Panc1 (cell line): ENCODE data around the gene WWOX. TPM values are rescaled to one million over a fixed set of nuclear protein-coding genes. Genes with fewer than 3 reads are reported as not detected.
"Not testable (repeated sequence)": the region's sequence is repeated elsewhere in the genome, so short reads cannot be mapped to it uniquely, and the experiment has no call there.

Experiments
- ATAC-seq: fragments of 200-7000 bp; cut with Tn5 transposase; 2 replicates; pipeline ENCODE4 v1.9.1; 2020; ENCODE audit warnings: mild to moderate bottlenecking, moderate library complexity
- BruUV-seq: library from RNA; stranded (reverse); fragments of 400-500 nt; replicated peaks from 2 replicates; lab custom pipeline; 2021; lab: Mats Ljungman, UMichigan
- CTCF ChIA-PET: fragments of 300-600 bp; sonication (Branson Sonifier 250); formaldehyde crosslinking; loops from one replicate; lab custom pipeline; 2022; ENCODE audit warnings: antibody characterized with exemption; lab: Charles Lee
- POLR2A ChIA-PET: fragments of 300-600 bp; sonication (Branson Sonifier 250); formaldehyde crosslinking; loops from one replicate; lab custom pipeline; 2022; ENCODE audit warnings: antibody characterized with exemption; lab: Charles Lee
- DNase-seq: peaks from one replicate; pipeline ENCODE4 v3.0.0-alpha.2; 2010; ENCODE audit warnings: low read depth, low spot score
- H3K27ac ChIP-seq: 2 replicates; pipeline ENCODE4 v1.5.1; 2011; ENCODE audit warnings: mild to moderate bottlenecking, low read length, inconsistent platforms
- H3K27me3 ChIP-seq: fragments of 200-500 bp; sonication (Bioruptor generic); 2 replicates; pipeline ENCODE4 v1.6.0; 2014; ENCODE audit warnings: low read length, inconsistent platforms; ENCODE audit not compliant: control insufficient read depth, insufficient read depth
- H3K36me3 ChIP-seq: fragments of 200-500 bp; sonication (Bioruptor generic); 2 replicates; pipeline ENCODE4 v1.5.1; 2014; ENCODE audit warnings: inconsistent platforms, mild to moderate bottlenecking, low read length, moderate library complexity; ENCODE audit not compliant: control insufficient read depth, insufficient read depth
- H3K4me1 ChIP-seq: 2 replicates; pipeline ENCODE4 v1.5.1; 2011; ENCODE audit warnings: inconsistent platforms, mild to moderate bottlenecking, low read length, moderate library complexity; ENCODE audit not compliant: control insufficient read depth, insufficient read depth
- H3K4me3 ChIP-seq, 2 experiments: 2 replicates each; pipeline ENCODE4 v1.5.1; 2011 to 2012; ENCODE audit warnings: low read depth in 2 of 2, low read length in 2 of 2, mild to moderate bottlenecking in 2 of 2, inconsistent platforms in 1 of 2, moderate library complexity in 1 of 2
- H3K9me3 ChIP-seq: fragments of 200-500 bp; sonication (Bioruptor generic); 2 replicates; pipeline ENCODE4 v1.5.1; 2014; ENCODE audit warnings: low read depth, mild to moderate bottlenecking, inconsistent platforms, low read length, moderate library complexity; ENCODE audit not compliant: control insufficient read depth, insufficient read depth
- POLR2AphosphoS5 ChIP-seq: IDR thresholded peaks from 2 replicates; pipeline ENCODE4 v1.6.1; 2012; ENCODE audit warnings: mild to moderate bottlenecking, low read depth, low read length, moderate library complexity
- SIN3A ChIP-seq: IDR thresholded peaks from 2 replicates; pipeline ENCODE4 v1.6.1; 2012; ENCODE audit warnings: low read depth, mild to moderate bottlenecking, low read length, moderate library complexity, borderline replicate concordance; ENCODE audit not compliant: insufficient read depth
- TCF7L2 ChIP-seq: IDR thresholded peaks from 2 replicates; pipeline ENCODE4 v1.6.1; 2011; ENCODE audit warnings: mild to moderate bottlenecking, low read depth, low read length, inconsistent platforms
- in situ Hi-C: cut with HindIII; loops from 2 replicates; pipeline ENCODE4 v1.10.0; 2016; ENCODE audit warnings: low sequenced_read_pairs, low pct_unique_long_range_greater_than_20kb
- intact Hi-C: fragments of 100-400 bp; cut with micrococcal nuclease; formaldehyde crosslinking; loops from one replicate; pipeline ENCODE4 v1.10.0; 2022; ENCODE audit not compliant: unreplicated experiment
- total RNA-seq: library from RNA; stranded (reverse); gene quantifications from one replicate; pipeline ENCODE4 v1.2.1, GENCODE V29; 2021; ENCODE audit not compliant: unreplicated experiment
- TF ChIP-seq, protein P1 (sequence below): fragments of 450-650 bp; IDR thresholded peaks from 2 replicates; pipeline ENCODE4 v1.5.1; 2017; ENCODE audit warnings: mild to moderate bottlenecking
- TF ChIP-seq, protein P2 (sequence below), 2 experiments: IDR thresholded peaks; 2 replicates each; pipeline ENCODE4 v1.6.1; 2011 to 2012; ENCODE audit warnings: low read depth in 2 of 2, control low read depth in 1 of 2, low read length in 1 of 2, mild to moderate bottlenecking in 1 of 2, moderate library complexity in 1 of 2; ENCODE audit not compliant: insufficient read depth in 1 of 2

WWOX gene
- total RNA-seq, 1 experiment from 2014 or later, result 12.5 TPM

DNA sequence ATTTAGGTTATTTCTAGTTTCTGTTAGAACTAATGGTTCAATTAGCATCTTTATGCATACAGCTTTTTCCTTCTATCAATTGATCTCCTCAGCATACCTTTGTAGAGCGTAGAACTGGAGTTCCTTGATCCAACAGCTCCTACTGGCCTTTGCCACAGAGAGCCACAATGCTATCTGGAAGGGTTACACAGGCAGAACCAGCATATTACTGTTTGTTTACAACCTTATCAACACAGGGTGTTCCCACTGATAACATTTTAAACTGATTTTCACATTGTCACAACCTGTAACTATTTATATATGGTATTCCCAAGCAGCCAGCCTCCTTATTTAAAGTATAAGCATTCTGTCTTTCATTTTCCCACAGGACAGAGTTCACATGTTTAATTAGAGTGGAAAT lies 1118.9 kb downstream of the WWOX start:
- no peak for DNase-seq
- no peaks in the 10 kb centered on the region for H3K27me3 ChIP-seq
- H3K9me3 ChIP-seq, result no peaks in the 10 kb centered on the region
- BruUV-seq, result no TSS peak
- intact Hi-C loops (no loop called here), in situ Hi-C loops (no loop called here)
- H3K4me3 ChIP-seq, result no peak overlapping the region
- no peak for TF ChIP-seq TCF7L2
- TF ChIP-seq, protein P1, sequence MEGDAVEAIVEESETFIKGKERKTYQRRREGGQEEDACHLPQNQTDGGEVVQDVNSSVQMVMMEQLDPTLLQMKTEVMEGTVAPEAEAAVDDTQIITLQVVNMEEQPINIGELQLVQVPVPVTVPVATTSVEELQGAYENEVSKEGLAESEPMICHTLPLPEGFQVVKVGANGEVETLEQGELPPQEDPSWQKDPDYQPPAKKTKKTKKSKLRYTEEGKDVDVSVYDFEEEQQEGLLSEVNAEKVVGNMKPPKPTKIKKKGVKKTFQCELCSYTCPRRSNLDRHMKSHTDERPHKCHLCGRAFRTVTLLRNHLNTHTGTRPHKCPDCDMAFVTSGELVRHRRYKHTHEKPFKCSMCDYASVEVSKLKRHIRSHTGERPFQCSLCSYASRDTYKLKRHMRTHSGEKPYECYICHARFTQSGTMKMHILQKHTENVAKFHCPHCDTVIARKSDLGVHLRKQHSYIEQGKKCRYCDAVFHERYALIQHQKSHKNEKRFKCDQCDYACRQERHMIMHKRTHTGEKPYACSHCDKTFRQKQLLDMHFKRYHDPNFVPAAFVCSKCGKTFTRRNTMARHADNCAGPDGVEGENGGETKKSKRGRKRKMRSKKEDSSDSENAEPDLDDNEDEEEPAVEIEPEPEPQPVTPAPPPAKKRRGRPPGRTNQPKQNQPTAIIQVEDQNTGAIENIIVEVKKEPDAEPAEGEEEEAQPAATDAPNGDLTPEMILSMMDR, result no peak
- TF ChIP-seq POLR2AphosphoS5, result no peak
- TF ChIP-seq, protein P2, sequence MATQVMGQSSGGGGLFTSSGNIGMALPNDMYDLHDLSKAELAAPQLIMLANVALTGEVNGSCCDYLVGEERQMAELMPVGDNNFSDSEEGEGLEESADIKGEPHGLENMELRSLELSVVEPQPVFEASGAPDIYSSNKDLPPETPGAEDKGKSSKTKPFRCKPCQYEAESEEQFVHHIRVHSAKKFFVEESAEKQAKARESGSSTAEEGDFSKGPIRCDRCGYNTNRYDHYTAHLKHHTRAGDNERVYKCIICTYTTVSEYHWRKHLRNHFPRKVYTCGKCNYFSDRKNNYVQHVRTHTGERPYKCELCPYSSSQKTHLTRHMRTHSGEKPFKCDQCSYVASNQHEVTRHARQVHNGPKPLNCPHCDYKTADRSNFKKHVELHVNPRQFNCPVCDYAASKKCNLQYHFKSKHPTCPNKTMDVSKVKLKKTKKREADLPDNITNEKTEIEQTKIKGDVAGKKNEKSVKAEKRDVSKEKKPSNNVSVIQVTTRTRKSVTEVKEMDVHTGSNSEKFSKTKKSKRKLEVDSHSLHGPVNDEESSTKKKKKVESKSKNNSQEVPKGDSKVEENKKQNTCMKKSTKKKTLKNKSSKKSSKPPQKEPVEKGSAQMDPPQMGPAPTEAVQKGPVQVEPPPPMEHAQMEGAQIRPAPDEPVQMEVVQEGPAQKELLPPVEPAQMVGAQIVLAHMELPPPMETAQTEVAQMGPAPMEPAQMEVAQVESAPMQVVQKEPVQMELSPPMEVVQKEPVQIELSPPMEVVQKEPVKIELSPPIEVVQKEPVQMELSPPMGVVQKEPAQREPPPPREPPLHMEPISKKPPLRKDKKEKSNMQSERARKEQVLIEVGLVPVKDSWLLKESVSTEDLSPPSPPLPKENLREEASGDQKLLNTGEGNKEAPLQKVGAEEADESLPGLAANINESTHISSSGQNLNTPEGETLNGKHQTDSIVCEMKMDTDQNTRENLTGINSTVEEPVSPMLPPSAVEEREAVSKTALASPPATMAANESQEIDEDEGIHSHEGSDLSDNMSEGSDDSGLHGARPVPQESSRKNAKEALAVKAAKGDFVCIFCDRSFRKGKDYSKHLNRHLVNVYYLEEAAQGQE (IDR thresholded peaks at IDR 0.05; ENCODE audit: insufficient read depth in 1 of 2, low read depth in 2 of 2, low read length in 1 of 2), result no peak
- TF ChIP-seq SIN3A, result no peak
- CTCF ChIA-PET, result interaction anchor here (0.7 kb wide), 1 partner anchor 1157 kb away, joined by 13 read pairs; no protein-coding TSS in a partner anchor
- H3K36me3 ChIP-seq, result no peaks in the 10 kb centered on the region
- ATAC-seq, result no peak
- no peaks in the 10 kb centered on the region for H3K4me1 ChIP-seq
- no peak overlapping the region for H3K27ac ChIP-seq
- POLR2A ChIA-PET, result no interaction called here

DNA sequence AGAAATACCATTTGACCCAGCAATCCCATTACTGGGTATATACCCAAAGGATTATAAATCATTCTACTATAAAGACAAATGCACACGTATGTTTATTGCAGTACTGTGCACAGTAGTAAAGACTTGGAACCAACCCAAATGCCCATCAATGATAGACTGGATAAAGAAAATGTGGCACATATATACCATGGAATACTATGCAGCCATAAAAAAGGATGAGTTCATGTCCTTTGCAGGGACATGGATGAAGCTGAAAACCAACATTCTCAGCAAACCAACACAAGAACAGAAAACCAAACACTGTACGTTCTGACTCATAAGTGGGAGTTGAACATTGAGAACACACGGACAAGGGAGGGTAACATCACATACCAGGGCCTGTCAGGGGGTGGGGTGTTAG lies 1126.5 kb downstream of the WWOX start:
- H3K4me1 ChIP-seq, H3K4me3 ChIP-seq, H3K9me3 ChIP-seq, in situ Hi-C loops, POLR2A ChIA-PET, H3K27me3 ChIP-seq, H3K27ac ChIP-seq, DNase-seq, ATAC-seq, intact Hi-C loops, H3K36me3 ChIP-seq, CTCF ChIA-PET, BruUV-seq: not testable (repeated sequence)

DNA sequence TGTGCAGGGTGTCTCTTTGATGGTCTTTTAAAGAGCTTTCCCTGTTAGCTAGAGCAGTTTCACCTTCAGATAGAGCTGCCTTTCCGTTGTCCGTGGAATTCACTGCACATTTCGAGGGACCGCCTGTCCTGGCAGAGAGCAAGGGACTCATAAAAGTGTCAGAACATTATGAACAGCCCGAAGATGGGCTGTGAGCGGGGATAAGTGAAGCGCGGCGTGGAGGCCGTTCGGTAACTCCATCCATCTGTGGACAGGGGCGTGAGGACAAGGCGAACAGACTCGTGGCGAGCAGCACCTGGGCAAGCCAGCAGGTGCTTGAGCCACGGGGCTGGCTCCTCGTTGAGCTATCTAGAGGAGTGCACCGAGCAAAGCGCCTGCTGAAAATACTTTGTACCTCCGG lies 1129.9 kb downstream of the WWOX start:
- Histone ChIP-seq H3K9me3 (no peaks in the 10 kb centered on the region), H3K27ac (no peak overlapping the region), H3K27me3 (no peaks in the 10 kb centered on the region), H3K4me3 (no peak overlapping the region), H3K4me1 (no peaks in the 10 kb centered on the region), H3K36me3 (no peaks in the 10 kb centered on the region)
- CTCF ChIA-PET, result no interaction called here
- DNase-seq (no peak), ATAC-seq (no peak)
- TF ChIP-seq SIN3A (no peak), TCF7L2 (no peak), POLR2AphosphoS5 (no peak)
- TF ChIP-seq, protein P2 (IDR thresholded peaks at IDR 0.05; ENCODE audit: insufficient read depth in 1 of 2, low read depth in 2 of 2, low read length in 1 of 2), result no peak
- TF ChIP-seq, protein P1, result no peak
- no TSS peak for BruUV-seq
- POLR2A ChIA-PET, result no interaction called here
- intact Hi-C loops (no loop called here), in situ Hi-C loops (no loop called here)

- intact Hi-C loops, DNase-seq, POLR2A ChIA-PET, in situ Hi-C loops, H3K4me1 ChIP-seq, CTCF ChIA-PET, ATAC-seq, H3K36me3 ChIP-seq, H3K27me3 ChIP-seq, H3K4me3 ChIP-seq, H3K27ac ChIP-seq, H3K9me3 ChIP-seq, BruUV-seq: not testable (repeated sequence)
These were observed 1146.2 kb downstream of the WWOX start for GRCh38 chr16:79245700-79246099.
